DOHH2 (cell line): ENCODE results near the gene UNC80.
"Not testable (repeated sequence)": the region's sequence is repeated elsewhere in the genome, so short reads cannot be mapped to it uniquely, and the experiment has no call there.

Experiments used
- H3F3A ChIP-seq: fragments of 200-600 bp; sonication (generic), shearing (Covaris generic); 2 replicates; pipeline ENCODE4 v1.6.0; 2016; ENCODE audit warnings: antibody characterized with exemption, mild to moderate bottlenecking; ENCODE audit not compliant: control insufficient read depth, insufficient read depth
- H3K27ac ChIP-seq: fragments of 200-600 bp; sonication (generic); 2 replicates; pipeline ENCODE4 v1.5.1; 2014; ENCODE audit warnings: low read depth, mild to moderate bottlenecking, low read length, moderate library complexity
- H3K27me3 ChIP-seq: fragments of 200-600 bp; sonication (generic); 2 replicates; pipeline ENCODE4 v1.6.1; 2014; ENCODE audit warnings: mild to moderate bottlenecking, low read length, mixed read lengths; ENCODE audit not compliant: control insufficient read depth
- H3K36me3 ChIP-seq: fragments of 200-600 bp; sonication (generic); 2 replicates; pipeline ENCODE4 v1.6.1; 2014; ENCODE audit warnings: mild to moderate bottlenecking, low read length, moderate library complexity, mixed read lengths; ENCODE audit not compliant: control insufficient read depth
- H3K4me1 ChIP-seq: fragments of 200-600 bp; sonication (generic); 2 replicates; pipeline ENCODE4 v1.6.1; 2014; ENCODE audit warnings: mild to moderate bottlenecking, low read length, mixed read lengths; ENCODE audit not compliant: control insufficient read depth
- H3K4me2 ChIP-seq: fragments of 200-600 bp; sonication (generic); 2 replicates; pipeline ENCODE4 v1.6.0; 2014; ENCODE audit warnings: mild to moderate bottlenecking, low read length, moderate library complexity
- H3K4me3 ChIP-seq: fragments of 200-600 bp; sonication (generic); 2 replicates; pipeline ENCODE4 v1.5.1; 2014; ENCODE audit warnings: mild to moderate bottlenecking, low read length, mixed read lengths
- H3K79me2 ChIP-seq: fragments of 200-600 bp; sonication (generic); 2 replicates; pipeline ENCODE4 v1.6.1; 2014; ENCODE audit warnings: mild to moderate bottlenecking, low read length, mixed read lengths; ENCODE audit not compliant: control insufficient read depth
- H3K9me2 ChIP-seq: fragments of 200-600 bp; sonication (generic); replicated peaks from 2 replicates; pipeline ENCODE4 v1.6.1; 2014; ENCODE audit warnings: mild to moderate bottlenecking, low read length, mixed read lengths; ENCODE audit not compliant: control insufficient read depth
- H3K9me3 ChIP-seq: fragments of 200-600 bp; sonication (generic); 2 replicates; pipeline ENCODE4 v1.6.1; 2014; ENCODE audit warnings: antibody characterized with exemption, low read length, mixed read lengths; ENCODE audit not compliant: control insufficient read depth, insufficient read depth
- H4K20me1 ChIP-seq: fragments of 200-600 bp; sonication (generic); 2 replicates; pipeline ENCODE4 v1.6.0; 2014; ENCODE audit warnings: low read depth, mild to moderate bottlenecking, antibody characterized with exemption, low read length, moderate library complexity; ENCODE audit not compliant: control insufficient read depth, insufficient read depth
- CTCF ChIP-seq: fragments of 200-600 bp; sonication (generic); IDR thresholded peaks from one replicate; pipeline ENCODE4 v1.5.1; 2014; ENCODE audit warnings: antibody characterized with exemption, mild to moderate bottlenecking, low read depth, low read length; ENCODE audit not compliant: poor library complexity, severe bottlenecking
- EZH2phosphoT487 ChIP-seq: fragments of 200-600 bp; sonication (generic); IDR thresholded peaks from 2 replicates; pipeline ENCODE4 v1.6.1; 2017; ENCODE audit warnings: borderline replicate concordance, mild to moderate bottlenecking, antibody characterized with exemption, low read length, moderate library complexity, mixed read lengths

UNC80 gene

GRCh38 chr2:209790066-209790728 lies 18.6 kb downstream of the UNC80 start:
- TF ChIP-seq EZH2phosphoT487: no peak
- no peak for TF ChIP-seq CTCF
- no peaks in the 10 kb centered on the region for H3K79me2 ChIP-seq
- H3K9me3 ChIP-seq: no peaks in the 10 kb centered on the region
- no peak overlapping the region for H3K4me3 ChIP-seq
- no peaks in the 10 kb centered on the region for H4K20me1 ChIP-seq
- H3K4me1 ChIP-seq: no peaks in the 10 kb centered on the region
- no peak overlapping the region for H3K27ac ChIP-seq
- no peaks in the 10 kb centered on the region for H3F3A ChIP-seq
- no peaks in the 10 kb centered on the region for H3K36me3 ChIP-seq
- H3K4me2 ChIP-seq: no peak overlapping the region
- H3K27me3 ChIP-seq: no peaks in the 10 kb centered on the region
- H3K9me2 ChIP-seq: no peaks in the 10 kb centered on the region

- Histone ChIP-seq H3F3A (no peaks in the 10 kb centered on the region), H3K9me3 (no peaks in the 10 kb centered on the region), H3K36me3 (no peaks in the 10 kb centered on the region), H3K4me2 (no peak overlapping the region), H3K9me2 (no peaks in the 10 kb centered on the region), H3K27me3 (no peaks in the 10 kb centered on the region), H3K4me1 (no peaks in the 10 kb centered on the region), H3K79me2 (no peaks in the 10 kb centered on the region), H3K4me3 (no peak overlapping the region), H3K27ac (no peak overlapping the region), H4K20me1 (no peaks in the 10 kb centered on the region)
- TF ChIP-seq CTCF: no peak
- no peak for TF ChIP-seq EZH2phosphoT487
Observed at GRCh38 chr2:209791151-209791550, 19.5 kb downstream of the UNC80 start.

GRCh38 chr2:209795425-209795824 lies 23.8 kb downstream of the UNC80 start:
- H3K36me3 ChIP-seq, H3K27ac ChIP-seq, H3K27me3 ChIP-seq, H3K4me3 ChIP-seq, H3K4me1 ChIP-seq, H3K79me2 ChIP-seq, H3K9me3 ChIP-seq, H4K20me1 ChIP-seq, H3K4me2 ChIP-seq, H3F3A ChIP-seq, H3K9me2 ChIP-seq: not testable (repeated sequence)

- no peaks in the 10 kb centered on the region for H3K9me3 ChIP-seq
- H3K79me2 ChIP-seq: no peaks in the 10 kb centered on the region
- no peaks in the 10 kb centered on the region for H3K36me3 ChIP-seq
- no peaks in the 10 kb centered on the region for H3K4me1 ChIP-seq
- no peaks in the 10 kb centered on the region for H3K27me3 ChIP-seq
- no peak overlapping the region for H3K4me3 ChIP-seq
- no peaks in the 10 kb centered on the region for H3K9me2 ChIP-seq
- H4K20me1 ChIP-seq: no peaks in the 10 kb centered on the region
- TF ChIP-seq EZH2phosphoT487 (no peak), CTCF (no peak)
- H3F3A ChIP-seq: no peaks in the 10 kb centered on the region
- H3K4me2 ChIP-seq: no peak overlapping the region
- H3K27ac ChIP-seq: no peak overlapping the region
Observed at GRCh38 chr2:209805351-209805750, 33.7 kb downstream of the UNC80 start.
